Mesendoderm (in vitro differentiated cells): ENCODE data around the gene CNDP1.

Experiments used
- DNase-seq: peaks from one replicate; pipeline ENCODE4 v3.0.0; 2013
- H2AK5ac ChIP-seq: 2 replicates; pipeline ENCODE4 v1.6.1; 2013; ENCODE audit warnings: low read length, inconsistent platforms
- H2BK120ac ChIP-seq: 2 replicates; pipeline ENCODE4 v1.6.1; 2013; ENCODE audit warnings: low read depth, mild to moderate bottlenecking, low read length, moderate library complexity, mixed read lengths
- H2BK15ac ChIP-seq: replicated peaks from 2 replicates; pipeline ENCODE4 v1.6.1; 2013; ENCODE audit warnings: low read depth, mild to moderate bottlenecking, moderate library complexity
- H2BK5ac ChIP-seq: 2 replicates; pipeline ENCODE4 v1.6.1; 2013; ENCODE audit warnings: low read length, inconsistent platforms
- H3K18ac ChIP-seq: 2 replicates; pipeline ENCODE4 v1.6.1; 2013; ENCODE audit warnings: mild to moderate bottlenecking, low read length, mixed read lengths
- H3K23ac ChIP-seq: one replicate; pipeline ENCODE4 v1.6.1; 2013; ENCODE audit warnings: low read length
- H3K27ac ChIP-seq: 2 replicates; pipeline ENCODE4 v1.5.1; 2013; ENCODE audit warnings: low read depth, mild to moderate bottlenecking, inconsistent platforms, low read length, moderate library complexity
- H3K27me3 ChIP-seq: 2 replicates; pipeline ENCODE4 v1.6.1; 2013; ENCODE audit warnings: low read length, control low read depth, mild to moderate bottlenecking, inconsistent platforms; ENCODE audit not compliant: insufficient read depth, poor library complexity
- H3K36me3 ChIP-seq: 2 replicates; pipeline ENCODE4 v1.6.1; 2013; ENCODE audit warnings: low read length, inconsistent platforms; ENCODE audit not compliant: control insufficient read depth, insufficient read depth
- H3K4ac ChIP-seq: one replicate; pipeline ENCODE4 v1.6.1; 2013; ENCODE audit warnings: low read depth, mild to moderate bottlenecking, low read length, moderate library complexity
- H3K4me1 ChIP-seq: 2 replicates; pipeline ENCODE4 v1.6.1; 2013; ENCODE audit warnings: low read depth, low read length, inconsistent platforms; ENCODE audit not compliant: control insufficient read depth
- H3K4me2 ChIP-seq: 2 replicates; pipeline ENCODE4 v1.6.1; 2013; ENCODE audit warnings: low read length
- H3K4me3 ChIP-seq: 2 replicates; pipeline ENCODE4 v1.5.1; 2013; ENCODE audit warnings: mild to moderate bottlenecking, low read length
- H3K56ac ChIP-seq: one replicate; pipeline ENCODE4 v1.6.1; 2013; ENCODE audit warnings: low read length
- H3K79me1 ChIP-seq: 2 replicates; pipeline ENCODE4 v1.6.1; 2013; ENCODE audit warnings: low read length, inconsistent platforms
- H3K79me2 ChIP-seq: 2 replicates; pipeline ENCODE4 v1.6.1; 2013; ENCODE audit warnings: mild to moderate bottlenecking, low read length; ENCODE audit not compliant: control insufficient read depth, insufficient read depth
- H3K9ac ChIP-seq: 2 replicates; pipeline ENCODE4 v1.6.1; 2013; ENCODE audit warnings: low read length, inconsistent platforms
- H4K5ac ChIP-seq: one replicate; pipeline ENCODE4 v1.6.1; 2013; ENCODE audit warnings: low read length
- H4K8ac ChIP-seq: one replicate; pipeline ENCODE4 v1.6.1; 2013; ENCODE audit warnings: low read depth, mild to moderate bottlenecking, control low read depth, low read length, moderate library complexity
- WGBS: extraction: QIAGEN DNeasy Blood & Tissue Kit; methylation state at CpG from one replicate; pipeline ENCODE4 v1.1.7; 2013; ENCODE audit warnings: low lambda C conversion rate, missing lambda C conversion rate; ENCODE audit not compliant: insufficient coverage; ENCODE audit errors: extremely low coverage; 5-methylcytosine and 5-hydroxymethylcytosine counted together

The CNDP1 gene

DNA sequence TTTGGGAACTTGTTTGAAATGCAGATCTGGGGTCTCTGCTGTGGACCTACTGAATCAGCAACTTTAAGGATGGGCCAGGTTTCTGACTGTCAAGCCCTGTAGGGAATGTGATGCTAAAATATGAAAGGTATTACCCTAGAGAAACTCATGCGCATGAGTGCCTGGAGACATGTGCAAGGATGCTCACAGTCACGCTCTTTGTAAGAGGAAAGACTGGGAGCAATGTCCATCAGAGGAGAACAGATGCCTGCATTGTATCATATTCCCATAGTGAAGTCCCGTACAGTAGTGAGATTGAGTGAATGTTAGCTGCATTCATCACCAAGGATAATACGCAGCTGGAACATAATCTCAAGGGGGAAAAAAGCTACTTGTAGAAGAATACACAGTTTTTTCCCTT, 77.5 kb downstream of the CNDP1 start:
- H4K8ac ChIP-seq, result no peak overlapping the region
- DNase-seq, result no peak
- H3K4me1 ChIP-seq, result no peaks in the 10 kb centered on the region
- no peak overlapping the region for H3K4me3 ChIP-seq
- no peak overlapping the region for H3K4ac ChIP-seq
- no peaks in the 10 kb centered on the region for H3K36me3 ChIP-seq
- H2BK5ac ChIP-seq, result no peak overlapping the region
- H3K18ac ChIP-seq, result no peak overlapping the region
- H3K56ac ChIP-seq, result no peak overlapping the region
- H2AK5ac ChIP-seq, result no peak overlapping the region
- no peak overlapping the region for H3K4me2 ChIP-seq
- no peak overlapping the region for H3K27ac ChIP-seq
- no peaks in the 10 kb centered on the region for H3K27me3 ChIP-seq
- H2BK15ac ChIP-seq, result no peak overlapping the region
- H3K9ac ChIP-seq, result no peak overlapping the region
- no peak overlapping the region for H2BK120ac ChIP-seq
- peaks cover 6% of the 10 kb centered on the region for H3K79me2 ChIP-seq
- no CpG with 5 or more reads among the region's 4 CpGs for WGBS
- no peak overlapping the region for H3K23ac ChIP-seq
- no peak overlapping the region for H4K5ac ChIP-seq
- peaks cover 12% of the 10 kb centered on the region for H3K79me1 ChIP-seq

DNA sequence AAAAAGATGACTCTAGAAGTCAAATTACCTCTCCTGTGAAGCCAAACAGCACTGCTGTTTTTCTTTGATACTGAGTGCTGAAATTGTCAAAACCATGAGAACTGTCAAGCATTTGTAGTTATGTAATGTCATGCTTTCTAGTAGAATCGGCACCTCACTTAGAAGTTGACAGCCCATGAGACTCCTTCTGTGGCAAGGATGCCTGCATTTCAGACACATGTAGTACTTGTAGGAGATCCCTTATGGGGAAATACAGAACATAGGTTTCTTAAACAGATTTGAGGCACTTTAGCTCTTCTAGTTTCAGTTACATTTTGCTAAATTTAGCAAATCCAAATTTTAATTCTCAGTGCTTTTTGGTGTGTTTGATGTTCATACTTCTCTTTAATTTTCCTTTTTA, 79.1 kb downstream of the CNDP1 start:
- H3K56ac ChIP-seq, result no peak overlapping the region
- no peak overlapping the region for H3K18ac ChIP-seq
- no peak overlapping the region for H2BK15ac ChIP-seq
- H3K9ac ChIP-seq, result no peak overlapping the region
- H3K79me2 ChIP-seq, result peaks cover 5% of the 10 kb centered on the region
- H4K5ac ChIP-seq, result no peak overlapping the region
- no peak overlapping the region for H2BK5ac ChIP-seq
- no peak for DNase-seq
- H3K27ac ChIP-seq, result no peak overlapping the region
- H4K8ac ChIP-seq, result no peak overlapping the region
- H3K4ac ChIP-seq, result no peak overlapping the region
- no peak overlapping the region for H3K4me3 ChIP-seq
- H2BK120ac ChIP-seq, result no peak overlapping the region
- peaks cover 18% of the 10 kb centered on the region for H3K79me1 ChIP-seq
- no peak overlapping the region for H2AK5ac ChIP-seq
- H3K36me3 ChIP-seq, result no peaks in the 10 kb centered on the region
- H3K4me1 ChIP-seq, result no peaks in the 10 kb centered on the region
- WGBS, result no CpG with 5 or more reads among the region's 1 CpG
- H3K27me3 ChIP-seq, result no peaks in the 10 kb centered on the region
- no peak overlapping the region for H3K4me2 ChIP-seq
- no peak overlapping the region for H3K23ac ChIP-seq

DNA sequence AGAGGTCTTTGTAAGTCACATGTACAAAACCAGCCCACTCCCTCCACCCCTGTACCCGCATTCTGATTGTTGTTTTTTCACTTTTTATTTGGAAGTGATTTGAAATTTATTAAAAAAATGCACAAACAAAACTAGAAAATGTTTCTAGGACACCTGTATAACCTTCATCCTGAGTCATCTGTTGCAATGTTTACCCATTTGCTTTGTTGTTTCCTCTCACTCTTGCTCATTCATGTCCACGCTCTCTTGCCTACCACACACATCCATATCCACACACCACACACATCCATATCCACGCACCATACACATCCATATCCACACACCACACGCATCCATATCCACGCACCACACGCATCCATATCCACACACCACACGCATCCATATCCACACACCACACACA, 82.2 kb downstream of the CNDP1 start:
- H3K56ac ChIP-seq, result no peak overlapping the region
- H3K4me1 ChIP-seq, result no peaks in the 10 kb centered on the region
- no peak overlapping the region for H4K8ac ChIP-seq

DNA sequence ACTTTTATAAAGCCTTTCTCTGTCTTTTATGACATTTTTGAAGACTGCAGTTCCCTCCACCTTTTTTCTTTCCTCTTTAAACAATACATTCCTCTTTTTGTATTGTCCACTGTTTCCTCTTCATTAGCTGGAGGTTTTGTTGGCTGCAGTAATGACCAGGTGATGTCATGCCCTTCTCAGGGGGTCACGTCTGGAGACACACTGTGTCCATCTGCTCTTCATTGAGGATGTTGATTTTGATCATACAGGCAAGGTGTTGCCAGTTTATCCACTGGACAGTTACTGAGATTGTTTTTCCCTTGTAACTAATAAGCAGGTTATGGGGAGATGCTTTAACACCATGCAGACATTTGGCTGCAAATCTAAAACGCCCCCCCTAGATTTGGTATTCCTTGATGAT, 83.2 kb downstream of the CNDP1 start:
- H4K8ac ChIP-seq, result no peak overlapping the region
- no peaks in the 10 kb centered on the region for H3K4me1 ChIP-seq
- H3K56ac ChIP-seq, result no peak overlapping the region
- H3K4me2 ChIP-seq, result no peak overlapping the region
- H3K27ac ChIP-seq, result no peak overlapping the region
- no peak overlapping the region for H3K9ac ChIP-seq
- no peak for DNase-seq
- H3K23ac ChIP-seq, result no peak overlapping the region
- H3K36me3 ChIP-seq, result no peaks in the 10 kb centered on the region
- no peak overlapping the region for H4K5ac ChIP-seq
- no peak overlapping the region for H3K18ac ChIP-seq
- no peak overlapping the region for H2AK5ac ChIP-seq
- H2BK5ac ChIP-seq, result no peak overlapping the region
- H2BK15ac ChIP-seq, result no peak overlapping the region
- H3K79me1 ChIP-seq, result peaks cover 12% of the 10 kb centered on the region
- no CpG with 5 or more reads among the region's 2 CpGs for WGBS
- H3K27me3 ChIP-seq, result no peaks in the 10 kb centered on the region
- H3K4me3 ChIP-seq, result no peak overlapping the region
- H2BK120ac ChIP-seq, result no peak overlapping the region
- no peak overlapping the region for H3K4ac ChIP-seq
- peaks cover 3% of the 10 kb centered on the region for H3K79me2 ChIP-seq

More for the DNA sequence above, 82.2 kb downstream of the CNDP1 start:
- Histone ChIP-seq H3K27me3 (no peaks in the 10 kb centered on the region), H2BK15ac (no peak overlapping the region), H3K4me2 (no peak overlapping the region), H3K23ac (no peak overlapping the region), H2BK5ac (no peak overlapping the region), H3K79me1 (peaks cover 14% of the 10 kb centered on the region), H3K9ac (no peak overlapping the region), H3K18ac (no peak overlapping the region), H3K27ac (no peak overlapping the region), H3K79me2 (peaks cover 3% of the 10 kb centered on the region), H3K4me3 (no peak overlapping the region), H2AK5ac (no peak overlapping the region), H3K4ac (no peak overlapping the region), H2BK120ac (no peak overlapping the region), H3K36me3 (no peaks in the 10 kb centered on the region), H4K5ac (no peak overlapping the region)
- WGBS, result no CpG with 5 or more reads among the region's 7 CpGs
- no peak for DNase-seq

DNA sequence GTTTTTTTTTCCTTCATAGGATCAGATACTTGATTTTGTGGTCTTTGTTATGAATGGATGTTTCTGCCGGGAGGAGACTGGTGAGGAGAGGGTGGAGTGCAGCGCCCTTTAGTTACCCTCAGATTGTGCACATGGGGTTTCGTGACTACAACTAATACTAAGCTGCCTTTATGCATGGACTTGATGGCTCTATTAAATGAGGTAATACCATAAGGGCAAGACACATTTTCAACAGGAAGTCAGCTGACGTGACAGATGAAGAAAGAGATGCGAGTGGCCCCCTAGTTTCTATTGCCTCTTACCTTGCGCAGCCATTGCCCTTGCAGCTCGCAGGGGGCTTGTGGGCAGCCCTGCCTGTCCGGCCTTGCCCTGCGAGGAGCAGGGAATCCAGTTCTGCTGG, 87.8 kb downstream of the CNDP1 start:
- H3K4me1 ChIP-seq, result peaks cover 2% of the 10 kb centered on the region
- no peak overlapping the region for H3K56ac ChIP-seq
- H3K79me2 ChIP-seq, result no peaks in the 10 kb centered on the region
- DNase-seq, result no peak
- no peak overlapping the region for H3K23ac ChIP-seq
- no peak overlapping the region for H2BK15ac ChIP-seq
- peaks cover 12% of the 10 kb centered on the region for H3K79me1 ChIP-seq
- no peak overlapping the region for H4K5ac ChIP-seq
- H4K8ac ChIP-seq, result no peak overlapping the region
- H3K27ac ChIP-seq, result no peak overlapping the region
- H3K4me3 ChIP-seq, result no peak overlapping the region
- H2BK5ac ChIP-seq, result no peak overlapping the region
- no peaks in the 10 kb centered on the region for H3K36me3 ChIP-seq
- no peak overlapping the region for H3K9ac ChIP-seq
- no peak overlapping the region for H2AK5ac ChIP-seq
- H3K4ac ChIP-seq, result no peak overlapping the region
- no CpG with 5 or more reads among the region's 9 CpGs for WGBS
- no peak overlapping the region for H3K4me2 ChIP-seq
- no peaks in the 10 kb centered on the region for H3K27me3 ChIP-seq
- H2BK120ac ChIP-seq, result no peak overlapping the region
- H3K18ac ChIP-seq, result no peak overlapping the region

DNA sequence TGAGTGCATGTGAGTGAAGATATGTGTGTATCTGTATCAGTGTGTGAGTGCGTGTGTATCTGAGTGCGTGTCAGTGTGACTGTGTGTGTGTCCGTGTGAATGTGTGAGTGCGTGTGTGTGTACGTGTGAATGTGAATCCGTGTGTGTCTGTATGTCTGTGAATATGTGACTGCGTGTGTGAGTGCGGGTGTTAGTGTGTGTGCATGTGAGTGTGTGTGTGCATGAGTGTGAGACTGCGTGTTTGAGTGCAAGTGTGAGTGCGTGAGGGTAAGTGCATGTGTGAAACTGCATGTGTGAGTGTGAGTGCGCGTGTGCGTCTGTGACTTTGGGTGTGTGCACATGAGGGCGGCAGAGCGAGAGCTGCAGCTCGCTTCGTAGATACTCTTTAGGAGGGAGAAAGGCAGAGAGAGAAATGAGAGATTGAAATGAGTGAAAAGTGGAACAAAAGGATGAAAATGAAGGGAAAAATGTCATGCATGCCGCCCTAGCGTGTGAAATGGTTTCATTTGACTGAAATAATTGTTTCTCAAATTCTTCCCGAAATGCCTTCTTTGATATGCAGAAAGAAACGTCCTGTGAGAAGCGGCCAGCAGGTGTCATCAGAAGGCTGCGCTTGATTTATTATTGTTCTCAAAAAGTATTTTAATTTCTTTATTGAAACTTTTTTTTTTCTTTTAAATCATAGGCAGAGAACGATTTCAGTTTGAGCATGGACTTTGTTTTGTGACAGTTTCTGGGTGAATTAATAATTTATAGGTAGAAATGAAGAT, 88.9 kb downstream of the CNDP1 start:
- H2BK120ac ChIP-seq, result no peak overlapping the region
- H3K18ac ChIP-seq, result no peak overlapping the region
- no peak overlapping the region for H3K4me2 ChIP-seq
- peaks cover 7% of the 10 kb centered on the region for H3K79me1 ChIP-seq
- no peak overlapping the region for H3K4me3 ChIP-seq
- no CpG with 5 or more reads among the region's 24 CpGs for WGBS
- no peak overlapping the region for H2BK15ac ChIP-seq
- no peak overlapping the region for H3K27ac ChIP-seq
- H3K79me2 ChIP-seq, result no peaks in the 10 kb centered on the region
- no peaks in the 10 kb centered on the region for H3K27me3 ChIP-seq
- H2AK5ac ChIP-seq, result no peak overlapping the region
- no peak overlapping the region for H4K5ac ChIP-seq
- H3K4me1 ChIP-seq, result peaks cover 2% of the 10 kb centered on the region
- peak overlapping the region; percentile 37 for H2BK5ac ChIP-seq
- peak overlapping the region; percentile 53 for H3K56ac ChIP-seq
- H3K4ac ChIP-seq, result no peak overlapping the region
- peak; percentile 22 for DNase-seq
- H3K9ac ChIP-seq, result no peak overlapping the region
- H4K8ac ChIP-seq, result no peak overlapping the region
- H3K36me3 ChIP-seq, result no peaks in the 10 kb centered on the region
- peak overlapping the region; percentile 30 for H3K23ac ChIP-seq
